OCI-LY3 (cell line): ENCODE data around the gene DNAH11.

Source experiments
- H2AFZ ChIP-seq: fragments of 200-600, 300-600 bp; shearing (Covaris generic); 2 replicates; pipeline ENCODE4 v1.6.0; 2014; ENCODE audit warnings: antibody characterized with exemption, low read depth, low read length
- H3K27ac ChIP-seq: fragments of 200-600, 300-600 bp; sonication (generic); 2 replicates; pipeline ENCODE4 v1.5.1; 2014; ENCODE audit warnings: mild to moderate bottlenecking, low read length, moderate library complexity, mixed read lengths
- H3K27me3 ChIP-seq: fragments of 200-600, 300-600 bp; sonication (generic); 2 replicates; pipeline ENCODE4 v1.6.1; 2014; ENCODE audit warnings: low read depth, low read length, mixed read lengths
- H3K36me3 ChIP-seq: fragments of 200-600, 300-600 bp; sonication (generic); replicated peaks from 2 replicates; pipeline ENCODE3; 2014; ENCODE audit warnings: low read depth, low read length, mixed read lengths
- H3K4me1 ChIP-seq: fragments of 300-600, 200-600 bp; sonication (generic); 2 replicates; pipeline ENCODE4 v1.6.1; 2014; ENCODE audit warnings: low read length, mixed read lengths
- H3K4me2 ChIP-seq: fragments of 200-600, 300-600 bp; sonication (generic); 2 replicates; pipeline ENCODE4 v1.6.1; 2014; ENCODE audit warnings: low read length, mixed read lengths
- H3K4me3 ChIP-seq: fragments of 300-600, 200-600 bp; sonication (generic); 2 replicates; pipeline ENCODE4 v1.5.1; 2014; ENCODE audit warnings: antibody characterized with exemption, mild to moderate bottlenecking, low read length, moderate library complexity
- H3K79me2 ChIP-seq: fragments of 300-600, 200-600 bp; shearing (Covaris generic); 2 replicates; pipeline ENCODE4 v1.6.1; 2014; ENCODE audit warnings: mild to moderate bottlenecking, low read length, mixed read lengths
- H3K9ac ChIP-seq: fragments of 300-600, 200-600 bp; shearing (Covaris generic); 2 replicates; pipeline ENCODE4 v1.6.0; 2014; ENCODE audit warnings: mild to moderate bottlenecking, low read length, moderate library complexity
- H3K9me3 ChIP-seq: fragments of 200-600, 300-600 bp; shearing (Covaris generic); 2 replicates; pipeline ENCODE4 v1.6.1; 2014; ENCODE audit warnings: low read length, mixed read lengths; ENCODE audit not compliant: insufficient read depth
- H4K20me1 ChIP-seq: fragments of 200-600, 300-600 bp; sonication (generic); 2 replicates; pipeline ENCODE4 v1.6.1; 2016; ENCODE audit warnings: low read length, mixed read lengths; ENCODE audit not compliant: insufficient read depth
- CTCF ChIP-seq: fragments of 200-600, 300-600 bp; sonication (generic); IDR thresholded peaks from 2 replicates; pipeline ENCODE4 v1.5.1; 2014; ENCODE audit warnings: antibody characterized with exemption, low read length, low read depth
- EZH2phosphoT487 ChIP-seq: fragments of 200-600 bp; shearing (Covaris generic); IDR thresholded peaks from 2 replicates; pipeline ENCODE4 v1.6.1; 2018; ENCODE audit warnings: antibody characterized with exemption, mixed run types, low read depth

DNAH11 gene

GRCh38 chr7:21939136-21939857 lies 396.5 kb downstream of the DNAH11 start:
- peaks cover 35% of the 10 kb centered on the region for H3K36me3 ChIP-seq
- peaks cover 99% of the 10 kb centered on the region for H3K79me2 ChIP-seq
- H3K4me3 ChIP-seq: 0 out of 2 replicates have a peak overlapping the region, but pooled peaks have one; percentile 13
- no peak overlapping the region for H3K9ac ChIP-seq
- H2AFZ ChIP-seq: no peak overlapping the region
- TF ChIP-seq CTCF: no peak
- no peak for TF ChIP-seq EZH2phosphoT487
- H4K20me1 ChIP-seq: peaks cover 90% of the 10 kb centered on the region
- no peaks in the 10 kb centered on the region for H3K27me3 ChIP-seq
- H3K9me3 ChIP-seq: no peaks in the 10 kb centered on the region
- peaks cover 50% of the 10 kb centered on the region for H3K4me1 ChIP-seq
- H3K4me2 ChIP-seq: peak overlapping the region; percentile 53
- no peak overlapping the region for H3K27ac ChIP-seq

GRCh38 chr7:21939858-21940372 lies 397.1 kb downstream of the DNAH11 start:
- H3K4me2 ChIP-seq: peak overlapping the region; percentile 53
- no peak overlapping the region for H3K9ac ChIP-seq
- no peak for TF ChIP-seq CTCF
- no peak for TF ChIP-seq EZH2phosphoT487
- peaks cover 30% of the 10 kb centered on the region for H3K36me3 ChIP-seq
- H3K79me2 ChIP-seq: peaks cover 99% of the 10 kb centered on the region
- H3K9me3 ChIP-seq: no peaks in the 10 kb centered on the region
- H3K27me3 ChIP-seq: no peaks in the 10 kb centered on the region
- H3K4me3 ChIP-seq: 0 out of 2 replicates have a peak overlapping the region, but pooled peaks have one; percentile 13
- peaks cover 83% of the 10 kb centered on the region for H4K20me1 ChIP-seq
- no peak overlapping the region for H2AFZ ChIP-seq
- no peak overlapping the region for H3K27ac ChIP-seq
- H3K4me1 ChIP-seq: peaks cover 50% of the 10 kb centered on the region

GRCh38 chr7:21941611-21942141 lies 398.8 kb downstream of the DNAH11 start:
- Histone ChIP-seq H3K9me3 (no peaks in the 10 kb centered on the region), H3K27ac (no peak overlapping the region), H2AFZ (no peak overlapping the region), H3K4me1 (peaks cover 56% of the 10 kb centered on the region), H4K20me1 (peaks cover 68% of the 10 kb centered on the region), H3K27me3 (no peaks in the 10 kb centered on the region), H3K4me2 (peak overlapping the region; percentile 89), H3K36me3 (peaks cover 21% of the 10 kb centered on the region), H3K4me3 (peak overlapping the region; percentile 37), H3K9ac (no peak overlapping the region; the same call in 1 of the 2 replicates), H3K79me2 (peaks cover 84% of the 10 kb centered on the region)
- no peak for TF ChIP-seq EZH2phosphoT487
- TF ChIP-seq CTCF: no peak

GRCh38 chr7:21942955-21943354 lies 400.1 kb downstream of the DNAH11 start:
- no peak overlapping the region for H2AFZ ChIP-seq
- peaks cover 72% of the 10 kb centered on the region for H3K79me2 ChIP-seq
- no peaks in the 10 kb centered on the region for H3K9me3 ChIP-seq
- peaks cover 69% of the 10 kb centered on the region for H3K4me1 ChIP-seq
- no peak overlapping the region for H3K27ac ChIP-seq
- TF ChIP-seq EZH2phosphoT487 (no peak), CTCF (no peak)
- no peaks in the 10 kb centered on the region for H3K27me3 ChIP-seq
- peaks cover 60% of the 10 kb centered on the region for H4K20me1 ChIP-seq
- H3K36me3 ChIP-seq: peaks cover 11% of the 10 kb centered on the region
- peak overlapping the region; percentile 89; the same call in 1 of the 2 replicates for H3K4me2 ChIP-seq
- H3K4me3 ChIP-seq: no peak overlapping the region
- no peak overlapping the region for H3K9ac ChIP-seq
